Esophagus (tissue), 2 donors: ENCODE results near the gene RALGAPA1. TPM values are rescaled to one million over a fixed set of nuclear protein-coding genes. Genes with fewer than 3 reads are reported as not detected.

Source experiments
- H3K27ac ChIP-seq, 2 donors: one replicate each; pipeline ENCODE4 v1.5.1; 2013; ENCODE audit warnings: low read depth in 2 of 2, mild to moderate bottlenecking in 2 of 2, inconsistent platforms in 1 of 2, low read length in 1 of 2, moderate library complexity in 1 of 2
- H3K27me3 ChIP-seq, 2 donors: one replicate each; pipeline ENCODE4 v1.6.1; 2013; ENCODE audit warnings: low read length in 2 of 2, control low read depth in 1 of 2, mild to moderate bottlenecking in 1 of 2; ENCODE audit not compliant: insufficient read depth in 2 of 2, control insufficient read depth in 1 of 2
- H3K36me3 ChIP-seq, 2 donors: one replicate each; pipeline ENCODE4 v1.6.1; 2013; ENCODE audit warnings: low read length in 1 of 2; ENCODE audit not compliant: control insufficient read depth in 2 of 2, insufficient read depth in 2 of 2
- H3K4me1 ChIP-seq, 2 donors: one replicate each; pipeline ENCODE4 v1.6.1; 2013; ENCODE audit warnings: low read length in 1 of 2; ENCODE audit not compliant: control insufficient read depth in 2 of 2, insufficient read depth in 2 of 2
- H3K4me3 ChIP-seq, 2 donors: one replicate each; pipeline ENCODE4 v1.5.1; 2013; ENCODE audit warnings: low read length in 2 of 2, mild to moderate bottlenecking in 2 of 2, low read depth in 1 of 2, moderate library complexity in 1 of 2
- H3K9me3 ChIP-seq, 2 donors: one replicate each; pipeline ENCODE4 v1.6.1; 2013; ENCODE audit warnings: mild to moderate bottlenecking in 2 of 2, low read depth in 1 of 2, low read length in 1 of 2, moderate library complexity in 1 of 2; ENCODE audit not compliant: control insufficient read depth in 2 of 2, insufficient read depth in 1 of 2
- WGBS, 2 donors: extraction: QIAGEN DNeasy Blood & Tissue Kit; methylation state at CpG; one replicate each; pipeline ENCODE4 v1.1.7; 2013; 5-methylcytosine and 5-hydroxymethylcytosine counted together
- polyA plus RNA-seq, 2 donors: library from polyadenylated mRNA; stranded (reverse); fragments of 200-250 nt; gene quantifications; one replicate each; pipeline ENCODE4 v1.2.3, GENCODE V29; 2013
- donor health status: healthy with polysubstance abuse.
- donor health status: Bipolar disorder and iron deficiency.

RALGAPA1 gene
- polyA plus RNA-seq, 2 donors: 10.5 to 20.3 TPM

DNA sequence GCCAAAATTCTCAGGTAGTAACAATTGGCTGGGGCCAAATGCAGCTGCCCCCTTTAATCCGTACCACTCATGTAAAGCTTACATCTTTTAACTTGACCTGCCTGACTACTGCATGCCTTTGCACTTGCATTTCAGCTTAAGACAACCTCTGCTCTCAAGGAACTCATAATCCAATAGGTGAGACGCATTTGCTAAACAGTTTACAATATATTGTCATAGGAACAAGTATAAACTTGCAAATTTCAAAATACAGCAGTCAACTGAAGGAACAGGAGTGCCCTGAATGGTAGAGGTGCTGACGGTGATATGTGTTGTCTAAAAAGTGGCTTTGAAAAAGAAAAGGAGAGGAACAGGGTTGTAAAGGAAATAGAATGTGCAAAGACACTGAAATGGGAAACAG lies 13.4 kb upstream of the RALGAPA1 start:
- Histone ChIP-seq H3K27me3 (no peaks in the 10 kb centered on the region), H3K4me1 (peaks cover 0 to 4% of the 10 kb centered on the region in 2 donors), H3K4me3 (no peak overlapping the region), H3K9me3 (no peaks in the 10 kb centered on the region), H3K36me3 (no peaks in the 10 kb centered on the region), H3K27ac (no peak overlapping the region)
- WGBS, 2 donors: 43 to 51% methylated on average over 3 of the region's 3 CpGs

DNA sequence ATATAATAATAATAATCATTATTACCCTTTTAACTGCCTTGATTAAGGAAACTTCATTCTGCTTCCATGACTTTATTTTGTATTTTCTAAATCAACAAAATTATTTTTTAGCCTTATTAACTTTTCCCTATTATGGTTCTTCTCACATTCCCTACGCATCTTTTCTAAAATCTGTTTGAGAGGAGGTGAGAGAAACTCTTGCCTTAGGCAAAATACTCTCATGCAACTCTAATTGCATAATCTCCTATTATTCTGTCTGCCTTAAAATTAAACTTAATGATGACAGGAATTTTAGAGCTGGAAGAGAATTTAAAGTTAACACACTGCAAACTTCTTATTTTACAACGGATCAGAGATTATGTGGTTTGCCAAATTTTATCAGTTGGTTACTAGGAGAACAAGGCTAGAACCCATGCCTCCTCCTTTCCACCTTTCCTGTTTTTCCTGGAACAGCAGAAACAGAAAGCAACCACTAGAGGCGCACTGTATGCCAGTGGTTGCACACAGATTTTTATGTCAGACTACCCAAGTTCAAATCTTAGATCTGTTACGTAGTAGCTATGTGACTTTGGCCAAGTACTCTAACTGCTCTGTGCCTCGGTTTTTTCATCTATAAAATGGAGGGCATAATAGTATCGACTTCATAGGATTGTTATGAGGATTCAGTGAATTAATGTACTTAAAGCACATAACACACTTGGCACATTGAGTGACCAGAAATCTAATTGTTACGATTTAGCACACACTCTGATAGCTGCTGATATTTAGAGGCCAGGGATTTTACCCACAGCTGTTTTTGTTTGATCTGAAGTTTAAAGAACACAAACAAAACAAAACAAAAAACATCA lies 12.7 kb upstream of the RALGAPA1 start:
- Histone ChIP-seq H3K9me3 (no peaks in the 10 kb centered on the region), H3K36me3 (no peaks in the 10 kb centered on the region), H3K27me3 (no peaks in the 10 kb centered on the region), H3K4me3 (no peak overlapping the region), H3K4me1 (peaks cover 0 to 4% of the 10 kb centered on the region in 2 donors), H3K27ac (no peak overlapping the region)
- 23 to 26% methylated on average over 7 of the region's 7 CpGs for WGBS, 2 donors

- no peak overlapping the region for H3K4me3 ChIP-seq
- H3K4me1 ChIP-seq: peaks cover 0 to 4% of the 10 kb centered on the region in 2 donors
- H3K36me3 ChIP-seq: no peaks in the 10 kb centered on the region
- no peaks in the 10 kb centered on the region for H3K27me3 ChIP-seq
- H3K9me3 ChIP-seq: no peaks in the 10 kb centered on the region
- H3K27ac ChIP-seq: no peak overlapping the region
- WGBS, 2 donors: 90 to 94% methylated on average over 32 of the region's 32 CpGs
These were observed 10.8 kb upstream of the RALGAPA1 start for GRCh38 chr14:35819591-35820540.

DNA sequence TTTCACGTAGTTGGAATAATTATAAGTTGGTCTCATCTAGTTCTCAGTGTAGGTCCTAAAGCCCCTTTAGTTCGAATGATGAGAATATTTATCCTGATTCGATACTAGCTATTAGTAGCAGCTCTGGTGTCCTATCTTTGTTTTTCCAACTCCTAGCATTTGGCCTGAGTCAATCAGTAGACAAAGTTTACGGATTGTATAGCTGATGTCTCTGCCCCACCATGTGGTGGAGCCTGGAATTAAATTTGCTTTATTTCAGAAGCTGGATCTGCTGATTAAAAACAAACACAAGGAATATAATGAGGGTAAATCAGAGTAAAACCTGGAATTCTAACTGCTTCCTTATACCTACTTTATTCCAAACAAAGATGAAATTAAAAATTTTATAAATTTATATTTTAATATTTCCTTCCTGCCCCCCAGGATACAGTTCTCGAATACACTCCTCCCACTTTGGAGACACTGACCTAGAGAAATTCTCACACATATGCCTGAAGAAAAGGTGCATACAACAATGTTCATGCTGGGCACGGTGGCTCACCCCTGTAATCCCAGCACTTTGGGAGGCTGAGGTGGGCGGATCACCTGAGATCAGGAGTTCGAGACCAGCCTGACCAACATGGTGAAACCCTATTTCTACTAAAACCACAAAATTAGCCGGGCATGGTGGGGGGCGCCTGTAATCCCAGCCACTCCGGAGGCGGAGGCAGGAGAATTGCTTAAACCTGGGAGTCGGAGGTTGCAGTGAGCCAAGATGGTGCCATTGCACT lies 9.4 kb upstream of the RALGAPA1 start:
- Histone ChIP-seq H3K4me3 (no peak overlapping the region), H3K4me1 (peaks cover 0 to 4% of the 10 kb centered on the region in 2 donors), H3K9me3 (no peaks in the 10 kb centered on the region), H3K27me3 (no peaks in the 10 kb centered on the region), H3K27ac (no peak overlapping the region), H3K36me3 (no peaks in the 10 kb centered on the region)
- WGBS, 2 donors: 72 to 73% methylated on average over 13 of the region's 13 CpGs

- no peak overlapping the region for H3K4me3 ChIP-seq
- no peaks in the 10 kb centered on the region for H3K4me1 ChIP-seq
- 35 to 40% methylated on average over 3 of the region's 3 CpGs for WGBS, 2 donors
- H3K9me3 ChIP-seq: no peaks in the 10 kb centered on the region
- H3K27ac ChIP-seq: no peak overlapping the region
- no peaks in the 10 kb centered on the region for H3K36me3 ChIP-seq
- no peaks in the 10 kb centered on the region for H3K27me3 ChIP-seq
These were observed 5.4 kb upstream of the RALGAPA1 start for GRCh38 chr14:35814371-35815005.

DNA sequence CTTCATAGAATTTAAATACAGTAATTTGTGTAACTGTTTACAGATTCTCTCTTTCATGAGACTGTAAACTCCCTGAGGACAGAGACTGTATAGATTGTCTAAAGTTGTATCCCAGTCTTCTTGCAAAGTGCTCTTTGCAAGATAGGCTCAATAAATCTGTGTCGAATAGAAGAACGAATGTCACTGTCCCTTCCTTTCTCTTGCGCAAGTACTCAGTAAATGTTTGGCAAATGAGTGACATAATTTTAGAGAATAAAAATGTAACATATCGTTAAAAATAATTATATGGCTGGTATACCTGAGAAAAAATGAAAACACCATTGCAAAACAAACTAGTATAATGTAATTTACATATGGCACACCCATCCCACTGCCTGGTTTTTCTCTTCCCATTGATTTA lies 1.9 kb upstream of the RALGAPA1 start:
- H3K4me1 ChIP-seq: no peaks in the 10 kb centered on the region
- WGBS, 2 donors: 91 to 93% methylated on average over 4 of the region's 4 CpGs

DNA sequence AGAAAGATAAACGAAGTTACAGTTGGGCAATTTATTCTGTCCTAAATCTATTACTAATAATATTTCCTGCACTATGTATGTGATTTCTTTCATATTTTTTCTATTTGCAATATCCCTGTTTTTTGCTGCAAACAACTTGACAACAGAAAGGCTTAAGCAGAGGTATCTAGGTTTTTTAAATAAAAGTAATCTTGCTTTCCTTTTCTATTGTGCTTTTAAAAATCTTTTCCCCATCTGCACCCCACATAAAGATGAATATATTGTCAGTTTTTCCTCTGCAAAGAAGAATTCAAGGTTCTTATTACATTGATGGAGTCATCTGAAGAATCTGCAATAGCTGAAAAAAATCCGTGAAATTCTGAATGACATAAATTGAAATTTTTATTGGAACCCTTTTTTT lies 502 bp upstream of the RALGAPA1 start:
- H3K36me3 ChIP-seq: no peaks in the 10 kb centered on the region
- peak overlapping the region in 1 of 2 donors; percentile 98 for H3K27ac ChIP-seq
- H3K27me3 ChIP-seq: no peaks in the 10 kb centered on the region
- no peaks in the 10 kb centered on the region for H3K4me1 ChIP-seq
- WGBS, 2 donors: 22 to 30% methylated on average over 2 of the region's 2 CpGs
- H3K9me3 ChIP-seq: no peaks in the 10 kb centered on the region
- peak overlapping the region in 1 of 2 donors; percentile 86 for H3K4me3 ChIP-seq

More for the DNA sequence above, 1.9 kb upstream of the RALGAPA1 start:
- no peak overlapping the region for H3K27ac ChIP-seq
- H3K36me3 ChIP-seq: no peaks in the 10 kb centered on the region
- no peaks in the 10 kb centered on the region for H3K9me3 ChIP-seq
- H3K4me3 ChIP-seq: no peak overlapping the region
- H3K27me3 ChIP-seq: no peaks in the 10 kb centered on the region

DNA sequence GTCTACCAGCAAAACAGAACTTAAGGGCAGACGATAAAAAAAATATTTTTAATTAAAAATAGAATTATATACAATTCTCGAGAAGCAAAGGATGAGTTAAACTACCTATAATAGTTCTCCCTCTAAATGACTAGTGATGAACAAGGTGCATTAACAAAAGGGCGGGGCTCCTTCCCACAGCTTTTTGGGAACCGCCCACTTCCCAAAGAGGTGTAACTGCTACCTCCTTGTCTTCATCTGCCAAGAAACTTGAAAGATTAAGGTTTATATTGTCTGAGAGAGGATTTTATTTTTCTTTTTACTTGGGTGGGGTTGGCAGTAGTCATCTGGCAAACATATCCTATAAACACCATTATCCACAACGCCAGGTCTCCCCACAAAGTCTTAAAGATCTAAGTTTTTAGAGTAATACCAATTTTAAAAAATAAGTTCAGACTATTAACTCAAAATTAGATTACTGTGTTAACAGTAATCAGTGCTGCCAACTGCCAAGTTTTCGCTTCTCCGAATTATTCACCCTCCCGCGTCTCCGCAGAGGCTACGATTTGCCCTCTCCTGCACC lies 938 bp downstream of the RALGAPA1 start:
- H3K4me3 ChIP-seq: peak overlapping the region; percentile 80 to 86
- H3K4me1 ChIP-seq: no peaks in the 10 kb centered on the region
- no peaks in the 10 kb centered on the region for H3K36me3 ChIP-seq
- H3K9me3 ChIP-seq: no peaks in the 10 kb centered on the region
- WGBS, 2 donors: 3 to 4% methylated on average over 11 of the region's 11 CpGs
- peak overlapping the region; percentile 97 to 98 for H3K27ac ChIP-seq
- H3K27me3 ChIP-seq: no peaks in the 10 kb centered on the region
